ENCODE results near the gene LSM5.

LSM5 gene

DNA sequence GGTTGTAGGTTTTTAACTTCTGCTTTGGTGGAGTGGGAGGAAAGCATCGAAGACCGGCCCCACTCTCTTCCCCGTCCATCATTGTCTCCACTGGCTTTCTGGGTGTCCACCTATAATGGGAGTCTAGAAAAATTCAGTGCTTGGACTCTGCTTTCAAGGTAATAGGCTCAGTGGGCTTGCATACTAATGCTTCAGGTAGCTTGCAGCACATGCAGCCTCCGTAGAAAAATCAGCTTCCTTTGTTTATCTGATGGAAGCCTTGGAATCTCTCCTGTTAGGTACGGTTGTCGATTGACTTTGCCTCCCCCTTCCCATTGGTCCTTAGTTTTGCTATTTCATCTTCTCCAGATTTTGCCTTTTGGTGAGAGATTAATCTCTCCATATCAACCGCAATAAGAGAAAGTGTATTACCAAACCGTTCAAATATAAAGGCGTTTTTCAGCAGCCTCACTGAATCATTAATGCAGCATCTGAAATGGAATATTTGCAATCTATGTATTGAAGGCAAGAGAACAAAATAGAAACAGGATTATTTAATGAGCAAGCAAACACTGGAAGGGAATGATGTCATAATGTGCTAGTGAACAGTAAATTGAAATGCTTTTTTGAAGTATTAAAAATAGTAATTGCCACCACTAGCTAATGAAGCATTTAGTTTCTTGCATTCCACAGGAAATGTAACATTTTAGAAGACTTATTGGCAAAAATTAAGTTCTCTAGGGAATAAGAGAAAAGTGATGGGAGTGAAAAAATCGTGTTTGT lies 6.1 kb upstream of the LSM5 start:
- peak overlapping the region; percentile 71 for H3K4me3 ChIP-seq (ENCODE audit: insufficient read depth, low read length, poor library complexity, severe bottlenecking)
- H2AFZ ChIP-seq (ENCODE audit: low read depth, low read length, severe bottlenecking), result peak overlapping the region; percentile 3
- H3K27ac ChIP-seq (ENCODE audit: low read depth, low read length), result peak overlapping the region; percentile 95
- peak overlapping the region; percentile 73 for H3K4me2 ChIP-seq (ENCODE audit: low read depth, low read length, poor library complexity, severe bottlenecking)
- peaks cover 54% of the 10 kb centered on the region for H3K79me2 ChIP-seq (ENCODE audit: insufficient read depth, low read length)
- no peaks in the 10 kb centered on the region for H3K9me3 ChIP-seq (ENCODE audit: insufficient read depth, low read length)
- H3F3A ChIP-seq (ENCODE audit: insufficient read depth), result peaks cover 24% of the 10 kb centered on the region; the same call in 1 of the 2 replicates
- peaks cover 11% of the 10 kb centered on the region for H3K36me3 ChIP-seq (ENCODE audit: low read length)
- no peaks in the 10 kb centered on the region for H3K27me3 ChIP-seq (ENCODE audit: low read length)
- no peak for TF ChIP-seq CTCF (IDR thresholded peaks at IDR 0.05; ENCODE audit: insufficient read depth, low read length, poor library complexity, severe bottlenecking)
- TF ChIP-seq EZH2phosphoT487 (conservative IDR thresholded peaks at IDR 0.05; ENCODE audit: low read length), result no peak
- peaks cover 1% of the 10 kb centered on the region; the same call in 1 of the 2 replicates for H4K20me1 ChIP-seq (ENCODE audit: low read depth, low read length)
- peak overlapping the region; percentile 66 for H3K9ac ChIP-seq (ENCODE audit: low read length)
- no peaks in the 10 kb centered on the region for H3K9me2 ChIP-seq (replicated peaks; ENCODE audit: insufficient read depth, low read length)

- H2AFZ ChIP-seq (ENCODE audit: low read depth, low read length, severe bottlenecking), result peak within 1 kb of the TSS; percentile 99
- H3K27me3 ChIP-seq (ENCODE audit: low read length), result no peaks in the 10 kb centered on the region
- H3K79me2 ChIP-seq (ENCODE audit: insufficient read depth, low read length), result peaks cover 46% of the 10 kb centered on the region
- peak within 1 kb of the TSS; percentile 97 for H3K4me2 ChIP-seq (ENCODE audit: low read depth, low read length, poor library complexity, severe bottlenecking)
- H3K4me3 ChIP-seq (ENCODE audit: insufficient read depth, low read length, poor library complexity, severe bottlenecking), result peak within 1 kb of the TSS; percentile 99
- no peaks in the 10 kb centered on the region for H4K20me1 ChIP-seq (ENCODE audit: low read depth, low read length)
- H3K9ac ChIP-seq (ENCODE audit: low read length), result peak within 1 kb of the TSS; percentile 81
- H3K9me2 ChIP-seq (replicated peaks; ENCODE audit: insufficient read depth, low read length), result no peaks in the 10 kb centered on the region
- peaks cover 20% of the 10 kb centered on the region; the same call in 1 of the 2 replicates for H3F3A ChIP-seq (ENCODE audit: insufficient read depth)
- H3K9me3 ChIP-seq (ENCODE audit: insufficient read depth, low read length), result no peaks in the 10 kb centered on the region
- peak within 1 kb of the TSS; percentile 95 for H3K27ac ChIP-seq (ENCODE audit: low read depth, low read length)
- H3K36me3 ChIP-seq (ENCODE audit: low read length), result peaks cover 11% of the 10 kb centered on the region
- no peak for TF ChIP-seq EZH2phosphoT487 (conservative IDR thresholded peaks at IDR 0.05; ENCODE audit: low read length)
- no peak for TF ChIP-seq CTCF (IDR thresholded peaks at IDR 0.05; ENCODE audit: insufficient read depth, low read length, poor library complexity, severe bottlenecking)
Observed at GRCh38 chr7:32495298-32496051, 5.3 kb upstream of the LSM5 start, which contains the start of gene AVL9. TSS of gene AVL9 (plus strand) at chr7:32495489. CDS start at chr7:32495710, 221 bp downstream.

DNA sequence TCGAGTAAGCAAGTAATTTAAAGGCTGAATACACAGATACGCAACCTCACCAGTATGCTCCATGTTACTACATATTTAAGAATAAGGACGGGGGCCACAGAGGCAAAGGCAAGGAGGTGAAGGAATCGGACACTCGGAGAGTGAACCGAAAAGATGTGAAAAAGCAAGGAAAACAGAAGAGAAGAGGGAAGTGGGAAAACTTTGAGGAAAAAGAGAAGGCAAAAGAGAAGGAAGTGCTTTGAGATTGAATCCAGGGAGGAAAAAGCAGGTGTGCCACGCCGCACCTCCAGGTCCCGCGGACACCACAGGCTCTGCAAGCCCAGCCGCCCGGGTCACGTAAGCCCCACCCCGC lies 4.7 kb upstream of the LSM5 start:
- Histone ChIP-seq H3K79me2 (ENCODE audit: insufficient read depth, low read length) (peaks cover 42% of the 10 kb centered on the region), H2AFZ (ENCODE audit: low read depth, low read length, severe bottlenecking) (peak overlapping the region; percentile 99), H3K9me3 (ENCODE audit: insufficient read depth, low read length) (no peaks in the 10 kb centered on the region), H3K27ac (ENCODE audit: low read depth, low read length) (peak overlapping the region; percentile 65), H3K9me2 (replicated peaks; ENCODE audit: insufficient read depth, low read length) (no peaks in the 10 kb centered on the region), H3K27me3 (ENCODE audit: low read length) (no peaks in the 10 kb centered on the region), H3K9ac (ENCODE audit: low read length) (peak overlapping the region; percentile 81), H3K36me3 (ENCODE audit: low read length) (peaks cover 11% of the 10 kb centered on the region), H3F3A (ENCODE audit: insufficient read depth) (peaks cover 18% of the 10 kb centered on the region; the same call in 1 of the 2 replicates), H3K4me2 (ENCODE audit: low read depth, low read length, poor library complexity, severe bottlenecking) (peak overlapping the region; percentile 97), H4K20me1 (ENCODE audit: low read depth, low read length) (no peaks in the 10 kb centered on the region), H3K4me3 (ENCODE audit: insufficient read depth, low read length, poor library complexity, severe bottlenecking) (peak overlapping the region; percentile 99)
- TF ChIP-seq CTCF (IDR thresholded peaks at IDR 0.05; ENCODE audit: insufficient read depth, low read length, poor library complexity, severe bottlenecking), result no peak
- TF ChIP-seq EZH2phosphoT487 (conservative IDR thresholded peaks at IDR 0.05; ENCODE audit: low read length), result no peak

Measured in SU-DHL-6 (cell line).